ENCODE measurements around the gene IL6. TPM values are rescaled to one million over a fixed set of nuclear protein-coding genes. Genes with fewer than 3 reads are reported as not detected.
"Not testable (repeated sequence)": the region's sequence is repeated elsewhere in the genome, so short reads cannot be mapped to it uniquely, and the experiment has no call there.

IL6 gene
- total RNA-seq, 1 experiment from 2014 or later: not detected

- Histone ChIP-seq H3K36me3 (no peaks in the 10 kb centered on the region), H3K9me3 (replicated peaks) (no peaks in the 10 kb centered on the region), H3K27ac (no peak overlapping the region), H3K4me1 (no peaks in the 10 kb centered on the region), H3K27me3 (0 out of 2 replicates have a peak, but pooled peaks cover 2% of the 10 kb centered on the region), H3K4me3 (no peak overlapping the region)
- no peak for DNase-seq
Observed at GRCh38 chr7:22771872-22772228, 44.9 kb downstream of the IL6 start.

- Histone ChIP-seq H3K4me1 (no peaks in the 10 kb centered on the region), H3K27ac (no peak overlapping the region), H3K4me3 (no peak overlapping the region), H3K36me3 (no peaks in the 10 kb centered on the region), H3K9me3 (replicated peaks) (no peaks in the 10 kb centered on the region), H3K27me3 (0 out of 2 replicates have a peak, but pooled peaks cover 2% of the 10 kb centered on the region)
- DNase-seq: no peak
Observed at GRCh38 chr7:22772885-22773284, 45.9 kb downstream of the IL6 start.

- H3K4me1 ChIP-seq: no peaks in the 10 kb centered on the region
- DNase-seq: no peak
- H3K27me3 ChIP-seq: 0 out of 2 replicates have a peak, but pooled peaks cover 2% of the 10 kb centered on the region
- no peak overlapping the region for H3K4me3 ChIP-seq
- no peaks in the 10 kb centered on the region for H3K36me3 ChIP-seq
- H3K27ac ChIP-seq: no peak overlapping the region
- H3K9me3 ChIP-seq (replicated peaks): no peaks in the 10 kb centered on the region
Observed at GRCh38 chr7:22776964-22777363, 50.0 kb downstream of the IL6 start.

GRCh38 chr7:22779730-22780323 lies 52.8 kb downstream of the IL6 start:
- H3K4me1 ChIP-seq; H3K27me3 ChIP-seq; H3K36me3 ChIP-seq; H3K4me3 ChIP-seq; H3K9me3 ChIP-seq (replicated peaks); DNase-seq; H3K27ac ChIP-seq: not testable (repeated sequence)

GRCh38 chr7:22781230-22781711 lies 54.3 kb downstream of the IL6 start:
- no peaks in the 10 kb centered on the region for H3K9me3 ChIP-seq (replicated peaks)
- no peaks in the 10 kb centered on the region for H3K27me3 ChIP-seq
- no peaks in the 10 kb centered on the region for H3K36me3 ChIP-seq
- no peak for DNase-seq
- no peak overlapping the region for H3K27ac ChIP-seq
- H3K4me1 ChIP-seq: peaks cover 6% of the 10 kb centered on the region
- no peak overlapping the region for H3K4me3 ChIP-seq

Other genes with a start within 250 kb of the IL6 start
- gene STEAP1B, start 227.0 kb upstream of the IL6 start, total RNA-seq (2014; rRNA removed; shearing (Covaris generic)): 0.23 TPM in 1 of 2 replicates, not detected in the other
- gene TOMM7, start 95.6 kb downstream of the IL6 start, total RNA-seq (2014; rRNA removed; shearing (Covaris generic)): 164 and 165 TPM in 2 replicates

Data from SJCRH30 (cell line).